Measurements from ENCODE around the gene UCHL5.
"Not testable (repeated sequence)": the region's sequence is repeated elsewhere in the genome, so short reads cannot be mapped to it uniquely, and the experiment has no call there.

UCHL5 gene

DNA sequence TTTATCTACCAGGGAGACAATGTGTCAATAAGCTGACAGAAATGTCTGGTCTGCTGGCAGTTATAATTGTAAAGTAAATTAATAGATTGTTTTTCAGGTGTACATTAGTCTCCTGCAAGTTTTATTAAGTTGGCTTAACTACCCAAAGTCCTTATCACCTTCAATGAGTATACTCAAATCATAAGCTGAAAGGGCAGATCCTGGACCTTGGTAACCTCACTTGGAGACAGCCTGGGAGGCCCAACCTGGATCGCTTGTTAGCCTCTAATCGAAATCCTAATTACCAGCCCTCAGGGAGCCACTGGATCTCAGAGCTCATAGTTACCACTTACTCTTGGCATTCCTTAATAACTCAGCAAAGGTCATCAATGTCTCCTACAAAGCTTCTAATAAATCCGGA is 49.7 kb downstream of the UCHL5 start:
- no peak for DNase-seq (ENCODE audit: low read depth)

DNA sequence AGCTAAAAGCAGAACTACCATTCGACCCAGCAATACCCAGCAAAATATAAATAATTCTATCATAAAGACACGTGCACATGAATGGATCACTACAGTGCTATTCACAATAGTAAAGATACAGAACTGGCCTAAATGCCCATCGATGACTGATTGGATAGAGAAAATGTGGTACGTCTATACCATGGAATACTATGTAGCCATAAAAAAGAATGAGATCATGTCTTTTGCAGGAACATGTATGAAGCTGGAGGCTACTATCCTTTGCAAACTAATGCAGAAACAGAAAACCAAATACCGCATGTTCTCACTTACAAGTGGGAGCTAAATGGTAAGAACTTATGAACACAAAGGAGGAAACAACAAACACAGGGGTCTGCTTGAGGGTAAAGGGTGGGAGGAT is 53.4 kb downstream of the UCHL5 start:
- DNase-seq (ENCODE audit: low read depth), result no peak

DNA sequence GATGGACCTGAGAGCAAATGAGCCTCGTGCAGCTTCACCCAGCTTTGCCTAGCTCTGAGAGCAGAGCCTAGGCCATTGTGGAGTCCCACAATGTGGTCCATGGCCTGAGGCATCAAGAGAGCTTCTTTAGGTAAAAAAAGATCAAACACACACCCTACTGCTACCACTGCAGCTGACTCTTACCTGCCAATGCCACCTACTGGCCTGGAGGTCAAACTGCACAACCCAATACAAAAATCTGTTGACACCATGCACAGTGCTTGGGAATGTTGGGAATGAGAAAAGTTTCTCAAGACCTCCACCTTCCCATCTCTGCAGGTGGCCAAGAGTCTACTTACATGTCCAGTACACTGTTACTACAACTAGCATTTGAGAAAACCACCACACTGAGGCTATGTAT is 60.6 kb downstream of the UCHL5 start:
- DNase-seq (ENCODE audit: low read depth), result no peak

DNA sequence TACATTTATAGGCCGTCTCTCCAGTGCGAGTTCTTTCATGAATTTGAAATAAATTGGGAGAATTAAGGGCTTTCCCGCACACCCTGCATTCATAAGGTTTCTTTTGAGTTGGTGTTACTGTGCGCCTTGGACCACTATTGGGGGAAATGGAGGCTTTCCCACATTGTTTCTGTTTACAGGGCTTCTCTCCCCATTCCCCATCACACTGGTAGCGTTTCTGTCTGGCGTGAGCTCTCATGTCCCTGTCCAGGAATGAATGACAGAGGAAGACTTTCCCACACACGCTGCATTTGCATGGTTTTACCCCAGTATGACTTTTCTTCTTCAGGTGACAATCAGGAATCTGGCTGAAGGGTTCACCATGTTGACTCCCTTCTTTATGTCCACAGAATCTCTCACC is 65.0 kb downstream of the UCHL5 start:
- DNase-seq (ENCODE audit: low read depth), result no peak

DNA sequence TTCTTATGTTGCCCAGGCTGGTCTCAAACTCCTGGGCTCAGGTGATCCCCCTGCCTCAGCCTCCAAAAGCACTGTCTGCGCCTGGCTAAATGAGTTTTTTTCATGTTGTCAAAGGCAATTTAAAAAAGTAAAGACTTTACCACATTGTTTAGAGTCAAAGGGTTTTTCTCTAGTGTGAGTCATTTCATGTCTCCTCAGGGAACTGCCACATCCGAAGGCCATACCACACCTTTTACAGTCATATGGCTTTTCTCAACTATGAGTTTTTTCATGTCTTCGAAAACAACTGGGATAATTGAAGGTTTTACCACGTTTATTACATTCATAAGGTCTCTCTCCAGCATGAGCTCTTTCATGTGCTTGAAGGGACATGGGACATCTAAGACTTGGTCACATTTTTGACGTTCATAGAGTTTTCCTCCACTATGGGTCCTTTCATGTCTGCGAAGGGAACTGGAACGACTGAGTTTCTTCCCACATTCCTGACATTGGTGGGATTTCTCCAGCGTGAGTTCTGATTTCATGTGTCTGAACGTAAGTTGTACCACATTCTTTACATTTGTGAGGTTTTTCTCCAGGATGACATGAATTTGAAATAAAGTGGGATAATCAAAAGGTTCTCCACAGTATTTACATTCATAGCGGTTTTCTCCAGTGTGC is 65.6 kb downstream of the UCHL5 start:
- no peak for DNase-seq (ENCODE audit: low read depth)

GRCh38 chr1:192986748-192987334 is 72.3 kb downstream of the UCHL5 start:
- DNase-seq (ENCODE audit: low read depth), result not testable (repeated sequence)

DNA sequence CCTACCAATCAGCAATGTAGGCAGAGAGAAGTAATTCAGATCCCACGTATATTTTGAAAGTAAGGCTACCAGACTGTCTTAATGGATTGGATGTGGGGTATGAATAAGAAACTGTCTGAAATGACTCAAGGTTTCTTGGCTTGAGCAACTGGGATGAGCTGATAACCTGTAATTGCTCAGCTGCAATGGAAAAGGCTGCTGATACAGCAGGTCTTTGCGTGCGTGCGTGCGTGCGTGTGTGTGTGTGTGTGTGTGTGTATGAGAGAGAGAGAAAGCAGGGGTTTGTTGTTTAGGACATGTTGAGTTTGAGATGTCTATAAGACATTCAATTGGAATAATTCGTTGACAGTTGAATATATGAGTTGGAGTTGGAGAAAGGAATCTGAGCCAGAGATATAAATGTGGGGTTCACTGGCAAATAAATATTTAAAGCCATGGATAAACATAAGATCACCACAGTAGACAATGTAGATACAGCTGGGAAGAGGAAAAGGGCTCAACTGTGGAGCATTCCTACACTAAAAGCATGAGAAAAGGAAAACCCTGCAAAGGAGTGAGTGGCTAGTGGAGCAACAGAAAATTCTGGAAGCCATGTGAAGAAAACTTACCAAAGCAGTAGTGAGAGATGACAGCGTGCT is 72.9 kb downstream of the UCHL5 start:
- no peak for DNase-seq (ENCODE audit: low read depth)

GRCh38 chr1:192984080-192984479 is 75.1 kb downstream of the UCHL5 start:
- no peak for DNase-seq (ENCODE audit: low read depth)

- no peak for DNase-seq (ENCODE audit: low read depth)
Observed at GRCh38 chr1:192983349-192983980, 75.7 kb downstream of the UCHL5 start.

DNA sequence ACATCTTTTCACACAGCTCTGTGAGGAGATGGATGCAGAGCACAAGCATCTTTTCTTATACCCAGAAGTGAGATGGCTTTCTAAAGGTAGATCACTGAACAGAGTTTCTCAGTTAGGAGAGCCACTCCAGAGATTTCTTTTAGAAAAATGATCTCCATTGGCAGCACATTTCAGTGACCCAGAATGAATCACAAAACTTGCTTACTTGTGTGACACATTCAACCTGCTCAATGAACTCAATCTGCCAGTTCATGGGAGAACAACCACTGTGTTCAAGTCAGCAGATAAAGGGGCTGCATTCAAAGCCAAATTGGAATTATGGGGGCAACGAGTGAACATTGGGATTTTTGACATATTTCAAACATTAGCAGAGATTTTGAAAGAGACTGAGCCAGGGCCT is 78.3 kb downstream of the UCHL5 start:
- no peak for DNase-seq (ENCODE audit: low read depth)

GRCh38 chr1:192980334-192980733 is 78.8 kb downstream of the UCHL5 start:
- not testable (repeated sequence) for DNase-seq (ENCODE audit: low read depth)

GRCh38 chr1:192979542-192979941 is 79.6 kb downstream of the UCHL5 start:
- no peak for DNase-seq (ENCODE audit: low read depth)

DNA sequence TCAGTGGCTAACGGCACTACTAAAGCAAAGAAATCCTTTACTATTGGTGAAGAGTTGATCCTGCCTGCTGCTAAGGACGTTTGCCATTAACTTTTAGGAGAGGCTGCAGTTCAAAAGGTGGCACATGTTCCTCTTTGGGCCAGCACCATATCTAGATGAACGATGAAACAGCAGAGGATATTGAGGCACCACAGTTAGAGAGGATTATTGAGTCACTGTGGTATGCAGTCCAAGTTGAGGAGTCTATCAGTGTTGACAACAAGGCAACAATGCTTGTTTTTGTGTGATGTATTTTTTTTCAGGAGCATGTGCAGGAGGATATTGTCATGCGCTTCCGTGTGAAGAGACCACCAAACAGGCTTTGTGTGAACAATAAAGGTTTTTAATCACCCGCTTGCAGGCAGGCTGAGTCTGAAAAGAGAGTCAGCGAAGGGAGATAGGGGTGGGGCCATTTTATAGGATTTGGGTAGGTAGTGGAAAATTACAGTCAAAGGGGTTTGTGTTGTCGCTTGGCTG is 80.9 kb downstream of the UCHL5 start:
- no peak for DNase-seq (ENCODE audit: low read depth)

GRCh38 chr1:192977089-192977706 is 82.0 kb downstream of the UCHL5 start:
- DNase-seq (ENCODE audit: low read depth), result no peak

DNA sequence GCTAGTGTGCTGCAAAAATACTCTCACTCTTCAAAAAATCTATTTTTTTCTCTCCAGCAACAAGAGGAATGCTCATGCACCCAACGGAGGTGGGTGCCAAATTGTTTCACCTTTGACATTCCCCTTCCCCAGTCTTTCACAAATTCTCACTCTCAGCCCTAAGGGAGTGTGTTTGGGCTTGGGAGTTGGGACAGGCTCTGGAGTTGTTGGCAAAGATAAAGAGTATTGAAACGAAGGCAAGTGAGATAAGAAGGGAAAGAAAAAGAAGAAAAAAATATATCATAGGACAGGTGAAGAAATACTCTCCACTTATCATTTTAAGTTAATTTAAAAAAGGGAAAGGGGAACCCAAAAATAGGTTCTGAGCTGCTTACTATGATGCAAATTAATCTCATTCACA is 82.6 kb downstream of the UCHL5 start:
- DNase-seq (ENCODE audit: low read depth), result no peak

DNA sequence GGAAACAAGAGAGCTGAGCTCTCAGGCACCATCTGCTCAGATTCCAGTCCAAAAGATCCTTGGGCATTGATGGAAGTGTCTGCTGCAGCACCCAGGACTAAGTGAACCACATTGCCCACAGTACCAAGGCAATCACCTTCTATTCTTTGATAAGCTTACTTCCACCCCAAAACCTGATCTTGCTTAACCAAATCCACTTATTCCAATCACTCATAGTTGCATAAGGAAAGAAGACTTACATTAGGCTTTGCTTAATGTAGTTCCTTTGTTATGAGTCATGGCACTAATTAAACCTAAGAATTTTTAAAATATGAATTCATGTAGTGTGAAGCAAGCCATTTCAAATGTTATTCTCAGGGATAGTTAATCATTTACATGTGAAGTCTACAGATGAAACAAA is 84.5 kb downstream of the UCHL5 start:
- peak; percentile 69 for DNase-seq (ENCODE audit: low read depth)

DNA sequence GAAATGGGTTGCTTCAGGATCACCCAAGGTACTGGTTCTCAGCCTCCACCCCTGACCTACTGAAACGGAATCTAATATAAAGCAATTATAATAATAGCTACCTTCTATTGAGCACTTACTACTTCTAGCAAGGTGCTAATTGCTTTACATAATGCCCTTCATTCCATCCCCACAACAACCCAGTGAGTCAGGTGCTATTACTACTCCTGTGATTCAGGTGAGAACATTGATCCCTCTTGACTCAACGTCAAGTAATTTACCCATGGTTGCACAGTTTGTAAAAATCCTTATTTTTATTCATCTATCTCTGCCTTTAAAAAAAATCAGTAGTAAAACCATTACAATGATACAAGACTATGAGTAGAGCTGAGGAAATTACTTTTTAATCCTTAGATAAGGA is 85.2 kb downstream of the UCHL5 start:
- DNase-seq (ENCODE audit: low read depth), result no peak

DNA sequence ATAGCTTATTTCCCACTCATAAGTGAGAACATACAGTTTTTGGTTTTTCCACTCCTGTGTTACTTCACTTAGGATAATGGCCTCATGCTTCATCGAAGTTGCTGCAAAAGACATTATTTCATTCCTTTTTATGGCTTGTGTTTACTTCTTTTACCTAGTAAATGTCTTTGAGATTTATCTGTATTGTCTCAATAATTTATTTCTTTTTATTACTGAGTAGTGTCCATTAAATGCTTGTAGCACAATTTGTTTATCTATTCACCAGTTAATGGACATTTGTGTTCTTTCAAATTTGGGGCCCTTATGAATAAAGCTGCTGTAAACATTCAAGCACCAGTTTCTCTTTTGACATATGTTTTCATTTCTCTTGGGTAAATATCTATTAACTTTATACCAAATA is 86.0 kb downstream of the UCHL5 start:
- DNase-seq (ENCODE audit: low read depth), result no peak

DNA sequence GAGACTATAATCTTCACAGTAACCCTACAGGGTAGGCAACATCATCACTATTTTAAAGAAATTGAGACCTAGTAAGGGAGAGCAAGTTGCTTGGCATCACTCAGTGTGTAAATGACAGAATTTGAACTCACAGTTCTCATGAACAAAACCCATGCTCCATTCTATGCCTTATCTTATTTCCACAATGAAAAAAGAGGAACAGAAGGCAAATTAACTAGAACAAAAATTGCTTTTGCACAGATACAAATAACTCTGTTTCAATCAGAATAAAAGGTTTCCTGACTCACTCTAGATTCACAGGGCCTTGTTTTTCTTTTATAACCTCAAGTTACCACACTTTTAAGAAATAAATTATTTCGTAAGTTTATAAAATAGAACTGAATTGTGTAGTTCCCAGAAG is 90.1 kb downstream of the UCHL5 start:
- no peak for DNase-seq (ENCODE audit: low read depth)

DNA sequence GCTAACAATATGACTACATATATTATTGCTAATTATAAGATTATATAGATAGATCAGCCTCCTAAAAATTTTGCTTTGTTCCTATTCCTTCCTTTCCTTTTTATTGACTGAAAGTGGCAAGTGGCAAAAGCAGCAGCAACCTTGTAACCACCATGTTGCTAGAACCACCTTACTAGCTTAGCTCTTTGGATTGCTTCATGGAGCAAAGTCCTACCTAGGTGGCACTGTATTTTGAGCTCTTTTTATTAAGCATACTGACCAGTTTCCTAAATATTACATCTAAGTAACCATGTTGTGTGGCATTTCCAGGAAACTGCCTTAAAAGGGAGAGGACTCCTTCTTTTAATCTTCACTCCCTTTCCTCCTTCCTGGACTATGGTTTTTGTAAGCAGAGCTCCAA is 90.8 kb downstream of the UCHL5 start:
- DNase-seq (ENCODE audit: low read depth), result no peak

GRCh38 chr1:192967901-192968300 is 91.3 kb downstream of the UCHL5 start:
- DNase-seq (ENCODE audit: low read depth), result no peak

DNA sequence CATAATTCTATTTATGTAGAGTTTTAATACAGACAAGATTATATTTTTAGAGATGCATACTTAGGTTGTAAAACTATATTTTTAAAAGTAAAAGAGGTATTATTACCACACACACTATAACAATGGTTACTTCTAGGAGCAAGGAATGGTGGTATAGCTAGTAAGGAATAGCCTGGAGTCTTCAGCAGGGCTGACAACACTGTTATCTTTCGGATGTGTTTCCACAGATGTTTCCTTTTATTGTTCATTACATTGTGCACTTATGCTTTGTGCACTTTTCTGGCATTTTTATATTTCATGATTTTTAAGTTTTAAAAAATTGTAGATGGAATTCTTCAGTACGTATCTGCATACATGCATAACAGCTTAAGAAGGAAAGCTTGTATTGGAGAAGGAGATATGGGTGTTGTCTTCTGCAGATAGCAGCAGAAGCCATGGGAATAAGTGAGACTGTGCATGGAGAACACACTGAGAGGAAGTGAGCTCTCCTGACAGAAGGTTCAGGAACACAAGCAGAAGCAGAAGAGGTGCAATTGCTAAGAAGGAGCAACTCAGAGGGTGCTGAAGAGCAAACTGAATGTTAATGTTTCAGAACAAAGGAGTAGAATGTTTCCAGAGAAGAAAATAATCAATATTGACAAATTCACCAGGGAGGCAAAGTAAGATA is 91.8 kb downstream of the UCHL5 start:
- DNase-seq (ENCODE audit: low read depth), result no peak

Measured in fibroblast of gingiva (primary cell).